GM20431 (cell line): ENCODE results near the gene RTN4RL1.

Experiments
- in situ Hi-C: fragments of 300-500 bp; cut with MseI, MboI; formaldehyde crosslinking; loops from one replicate; pipeline ENCODE4 v1.15.0; 2020; ENCODE audit warnings: low sequenced_read_pairs; ENCODE audit not compliant: unreplicated experiment

Gene RTN4RL1, protein sequence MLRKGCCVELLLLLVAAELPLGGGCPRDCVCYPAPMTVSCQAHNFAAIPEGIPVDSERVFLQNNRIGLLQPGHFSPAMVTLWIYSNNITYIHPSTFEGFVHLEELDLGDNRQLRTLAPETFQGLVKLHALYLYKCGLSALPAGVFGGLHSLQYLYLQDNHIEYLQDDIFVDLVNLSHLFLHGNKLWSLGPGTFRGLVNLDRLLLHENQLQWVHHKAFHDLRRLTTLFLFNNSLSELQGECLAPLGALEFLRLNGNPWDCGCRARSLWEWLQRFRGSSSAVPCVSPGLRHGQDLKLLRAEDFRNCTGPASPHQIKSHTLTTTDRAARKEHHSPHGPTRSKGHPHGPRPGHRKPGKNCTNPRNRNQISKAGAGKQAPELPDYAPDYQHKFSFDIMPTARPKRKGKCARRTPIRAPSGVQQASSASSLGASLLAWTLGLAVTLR

DNA sequence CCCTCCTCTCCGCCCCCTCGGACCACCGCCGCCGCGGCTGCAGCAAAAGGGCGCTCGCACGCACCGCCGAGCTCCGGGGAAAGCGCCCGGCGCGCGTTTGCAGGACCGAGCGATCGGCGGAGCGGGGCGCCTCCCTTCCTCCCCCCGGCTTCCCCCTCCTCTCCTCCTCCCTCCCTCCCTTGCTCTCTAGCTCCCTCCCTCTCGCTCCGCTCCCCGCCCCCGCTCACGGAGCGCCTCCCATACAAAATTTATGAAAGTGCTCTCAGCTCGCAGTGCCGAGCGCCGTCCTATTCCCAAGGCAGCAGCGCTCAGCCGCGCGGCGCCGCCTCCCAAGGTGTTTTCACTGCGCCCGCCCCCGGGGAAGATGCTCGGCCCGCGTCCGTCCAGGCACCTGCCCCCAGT is at the start of gene RTN4RL1:
Gene RTN4RL1, minus strand, starts transcription at position 115 of the 402 bp plus-strand sequence. CDS start 469 bp downstream, outside the sequence.
- in situ Hi-C loops, result no loop called here

DNA sequence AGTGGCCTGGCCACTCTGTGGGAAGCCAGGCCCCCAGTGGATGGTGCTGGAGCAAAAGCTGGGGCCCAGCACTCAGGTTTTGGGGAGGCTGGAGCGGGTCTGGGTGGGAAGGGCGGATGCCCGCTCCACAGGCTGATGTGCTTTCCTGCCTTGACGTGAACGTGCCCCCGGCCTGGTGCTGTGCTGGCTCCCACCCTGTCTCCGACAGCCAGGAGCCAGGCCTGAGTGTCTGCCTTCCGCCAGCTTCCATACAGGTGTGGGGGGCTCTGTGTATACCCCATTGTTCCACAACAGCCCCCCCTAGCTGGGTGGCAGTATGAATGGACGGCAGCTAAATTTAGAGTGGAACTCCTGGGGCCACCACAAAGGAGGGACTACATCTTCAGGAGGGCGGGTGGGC is 49.8 kb upstream of the RTN4RL1 start:
- in situ Hi-C loops, result no loop called here

DNA sequence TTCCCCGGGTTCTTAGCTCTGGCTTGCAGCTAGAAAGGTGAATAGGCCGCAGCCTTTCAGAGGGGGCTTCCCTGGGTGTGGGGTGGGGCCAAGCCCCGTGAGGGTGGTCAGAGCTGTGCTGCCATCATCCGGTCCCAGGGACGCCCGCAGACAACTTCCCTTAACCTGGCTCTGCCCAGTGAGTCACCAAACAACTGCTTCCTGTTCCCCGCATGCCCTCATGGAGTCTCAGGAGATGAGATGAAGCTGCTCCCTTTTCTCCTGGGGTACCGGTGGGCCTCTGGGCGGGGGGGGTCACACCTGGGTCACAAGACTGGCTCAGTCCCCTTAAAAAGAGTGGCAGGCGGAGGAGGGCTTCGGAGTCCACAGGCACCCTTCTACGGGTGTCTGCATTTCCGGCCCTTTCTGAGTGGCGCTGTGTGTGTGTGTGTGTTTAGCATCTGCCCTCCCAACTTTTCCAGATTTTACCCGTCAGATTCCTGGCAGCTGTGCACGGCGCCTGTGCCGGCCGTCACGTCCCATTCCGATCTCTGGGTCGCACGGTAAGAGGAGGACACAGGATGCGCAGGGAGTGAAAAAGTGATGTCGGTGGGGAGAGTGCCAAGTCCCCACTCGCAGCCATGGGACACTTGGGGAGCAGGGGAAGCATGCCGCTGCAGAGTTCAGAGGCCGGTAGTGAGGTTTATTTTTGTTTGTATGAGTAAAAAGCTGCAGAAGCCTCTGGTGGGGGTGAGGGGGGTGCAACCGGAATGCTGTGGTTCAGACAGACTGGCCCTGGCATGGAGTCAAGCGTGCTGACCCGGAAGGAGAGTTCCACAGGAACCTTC is 46.5 kb upstream of the RTN4RL1 start:
- in situ Hi-C loops, result no loop called here

DNA sequence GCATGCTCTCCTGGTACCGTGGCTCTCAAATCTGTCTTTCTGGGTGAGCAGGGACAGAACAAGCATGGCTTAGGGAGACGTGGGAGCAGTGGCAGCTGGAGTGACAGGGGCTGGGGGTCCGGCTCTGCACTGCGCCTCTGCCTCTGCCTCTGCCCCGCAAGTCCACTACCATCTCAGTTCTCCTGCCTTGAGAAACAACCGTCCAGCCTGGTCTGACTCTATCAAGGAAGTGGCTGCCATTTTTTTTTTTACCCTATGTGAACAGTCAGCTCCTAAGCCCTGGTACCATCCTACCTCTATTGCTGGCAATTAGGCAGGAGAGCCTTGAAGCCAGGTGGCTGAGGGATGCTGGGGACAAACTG is 45.9 kb upstream of the RTN4RL1 start:
- in situ Hi-C loops, result no loop called here

DNA sequence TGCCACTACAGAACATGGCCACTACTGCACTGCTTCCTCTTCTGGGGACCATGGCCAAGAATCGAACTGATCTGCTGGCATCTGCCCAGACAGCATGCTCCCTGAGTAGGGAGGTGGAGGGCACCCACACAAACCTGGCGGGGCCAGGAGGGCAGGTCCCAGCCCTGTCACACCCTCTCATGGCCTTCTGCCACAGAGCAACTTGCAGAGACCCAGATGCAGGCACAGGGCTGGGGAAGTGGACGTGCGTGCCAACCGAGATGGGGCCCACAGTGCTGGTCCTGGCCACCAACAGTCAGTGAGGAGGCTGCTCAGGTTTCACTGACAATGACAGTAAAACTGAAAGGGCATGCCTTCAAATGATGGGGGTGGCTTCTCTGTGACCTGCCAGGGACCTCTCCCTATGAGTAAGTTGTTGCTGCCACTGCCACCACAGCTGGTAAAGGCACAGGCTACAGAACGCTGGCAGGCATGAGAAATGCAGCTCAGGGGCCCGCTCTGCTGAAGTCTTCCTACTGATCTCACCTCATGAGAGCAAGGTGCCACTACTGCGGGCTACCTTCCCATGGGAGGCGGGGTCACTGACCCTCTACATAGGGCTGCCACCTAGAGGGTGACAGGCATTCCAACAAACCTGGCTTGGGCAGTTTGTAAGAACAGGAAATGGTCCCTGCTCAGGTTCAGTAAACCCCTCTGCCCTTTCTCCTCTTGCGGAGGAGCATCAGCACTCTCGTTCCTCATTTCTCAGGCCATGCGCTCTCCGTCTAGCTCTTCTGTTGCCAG is 45.3 kb upstream of the RTN4RL1 start:
- in situ Hi-C loops, result no loop called here

DNA sequence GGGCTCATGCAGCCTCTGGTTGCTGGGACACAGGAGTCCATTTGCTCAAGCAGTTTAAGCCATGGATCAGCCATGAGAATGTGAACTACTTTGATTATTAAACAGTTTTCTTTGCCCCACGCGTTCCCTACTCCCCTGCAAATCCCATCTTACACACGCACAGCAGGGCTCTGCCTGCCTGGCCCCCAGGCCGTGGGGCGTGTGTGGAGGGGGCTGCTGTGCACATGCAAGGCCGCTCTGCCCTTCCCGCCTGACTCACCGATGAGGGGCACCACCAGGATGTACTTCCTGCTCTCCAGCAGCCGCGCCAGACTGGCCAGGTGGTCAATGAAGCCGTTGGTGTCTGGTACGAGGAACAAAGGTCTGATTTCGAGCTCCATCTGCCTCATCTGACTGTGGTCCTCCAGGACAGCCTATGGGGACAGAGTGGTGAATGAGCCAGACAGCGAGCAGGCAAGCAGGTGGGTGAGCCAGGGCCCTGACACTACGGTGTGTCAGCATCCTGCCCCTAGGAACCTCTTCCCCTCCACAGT is 43.5 kb upstream of the RTN4RL1 start:
- in situ Hi-C loops, result loop anchor here (10.0 kb wide), 1 partner anchor 176 kb away; no protein-coding TSS in a partner anchor

DNA sequence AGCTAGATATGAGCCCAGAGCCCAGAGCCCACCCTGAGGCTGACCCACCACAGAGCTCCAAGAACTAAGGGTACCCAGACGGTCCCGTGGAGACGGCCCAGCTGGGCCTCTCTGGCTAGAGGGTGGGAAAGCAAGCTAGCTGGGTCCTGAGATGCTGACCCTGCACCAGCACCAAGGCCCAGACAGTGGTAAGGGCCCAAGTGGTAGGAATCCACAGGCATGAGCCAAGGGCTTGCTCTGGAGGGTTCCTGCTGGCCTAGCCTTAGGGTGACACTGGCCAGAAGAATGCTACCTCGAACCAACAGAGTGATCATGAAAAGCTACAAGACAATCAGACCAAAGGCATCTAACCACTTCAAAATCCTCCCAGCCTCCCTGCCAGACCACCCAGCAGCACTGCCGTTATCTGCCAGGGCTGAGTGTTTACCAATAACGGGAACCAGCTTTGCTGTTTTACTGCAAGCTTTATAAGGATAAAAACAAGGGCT is 42.9 kb upstream of the RTN4RL1 start:
- in situ Hi-C loops, result loop anchor here (10.0 kb wide), 1 partner anchor 177 kb away; no protein-coding TSS in a partner anchor

DNA sequence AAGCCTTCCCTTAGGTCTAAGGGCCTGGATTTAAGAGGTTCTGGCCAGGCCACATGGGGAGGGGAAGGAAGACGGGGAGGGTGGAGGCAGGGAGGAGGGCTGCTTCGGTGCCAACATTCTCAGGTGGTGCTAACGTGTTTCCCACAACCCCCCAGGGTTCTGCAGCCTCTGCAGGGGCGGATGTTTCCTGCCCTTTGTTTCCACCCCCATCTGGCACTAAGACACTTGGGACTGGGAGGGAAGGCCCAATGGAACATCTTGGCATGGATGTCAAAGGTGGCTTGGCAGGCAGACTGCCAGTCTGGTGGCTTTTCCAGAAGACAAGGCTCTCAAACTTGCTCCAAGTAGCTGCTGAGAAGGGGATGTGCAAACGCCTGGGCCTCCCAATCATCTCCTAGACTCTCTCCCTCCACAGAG is 42.5 kb upstream of the RTN4RL1 start:
- in situ Hi-C loops, result loop anchor here (10.0 kb wide), 1 partner anchor 177 kb away; no protein-coding TSS in a partner anchor

DNA sequence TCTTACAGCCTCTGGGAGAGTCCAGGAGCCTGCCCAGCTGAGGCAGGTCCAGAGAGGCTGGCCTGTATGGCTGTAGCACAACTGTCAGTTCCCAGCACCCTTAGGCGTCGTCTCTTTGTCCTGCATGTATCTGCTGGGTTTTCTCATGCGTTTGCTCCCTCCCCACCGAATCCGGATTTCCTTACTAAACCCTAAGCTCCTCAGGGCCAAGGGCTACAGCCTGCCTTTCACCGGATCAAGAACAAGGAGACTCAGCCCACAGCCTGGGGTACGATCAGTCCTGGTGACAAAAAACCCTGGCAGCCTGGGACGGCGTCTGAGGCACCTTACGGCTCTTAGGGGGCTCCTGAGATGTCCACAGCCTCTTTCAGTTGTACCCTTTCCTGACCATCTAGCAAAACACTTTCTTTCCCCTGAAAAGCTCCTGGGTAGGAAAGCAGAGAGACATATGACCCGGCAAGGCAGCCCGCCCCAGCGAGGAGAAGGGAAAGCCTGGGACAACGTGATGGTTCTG is 42.0 kb upstream of the RTN4RL1 start:
- in situ Hi-C loops, result loop anchor here (10.0 kb wide), 1 partner anchor 178 kb away; no protein-coding TSS in a partner anchor

DNA sequence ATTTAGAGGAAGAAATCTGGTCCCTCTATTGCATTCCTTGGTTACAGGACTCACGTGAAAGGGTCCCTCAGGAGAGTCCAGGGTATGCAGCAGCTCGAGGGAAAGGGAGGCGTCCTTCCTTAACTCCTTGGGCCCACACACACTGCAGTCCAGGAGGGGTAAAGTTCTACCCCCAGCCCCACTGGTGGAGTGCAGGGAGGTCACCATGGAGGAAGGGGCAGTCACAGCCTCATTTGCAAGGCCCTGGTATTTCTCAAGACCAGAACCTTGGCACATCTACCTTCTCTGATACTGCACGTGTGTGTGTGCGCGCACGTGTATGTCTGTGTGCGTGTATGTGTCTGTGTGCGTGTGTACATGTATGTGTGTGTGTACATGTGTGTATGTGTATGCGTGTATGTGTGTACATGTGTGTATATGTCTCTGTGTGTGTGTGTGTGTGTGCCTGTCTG is 40.8 kb upstream of the RTN4RL1 start:
- in situ Hi-C loops, result loop anchor here (10.0 kb wide), 1 partner anchor 179 kb away; no protein-coding TSS in a partner anchor

DNA sequence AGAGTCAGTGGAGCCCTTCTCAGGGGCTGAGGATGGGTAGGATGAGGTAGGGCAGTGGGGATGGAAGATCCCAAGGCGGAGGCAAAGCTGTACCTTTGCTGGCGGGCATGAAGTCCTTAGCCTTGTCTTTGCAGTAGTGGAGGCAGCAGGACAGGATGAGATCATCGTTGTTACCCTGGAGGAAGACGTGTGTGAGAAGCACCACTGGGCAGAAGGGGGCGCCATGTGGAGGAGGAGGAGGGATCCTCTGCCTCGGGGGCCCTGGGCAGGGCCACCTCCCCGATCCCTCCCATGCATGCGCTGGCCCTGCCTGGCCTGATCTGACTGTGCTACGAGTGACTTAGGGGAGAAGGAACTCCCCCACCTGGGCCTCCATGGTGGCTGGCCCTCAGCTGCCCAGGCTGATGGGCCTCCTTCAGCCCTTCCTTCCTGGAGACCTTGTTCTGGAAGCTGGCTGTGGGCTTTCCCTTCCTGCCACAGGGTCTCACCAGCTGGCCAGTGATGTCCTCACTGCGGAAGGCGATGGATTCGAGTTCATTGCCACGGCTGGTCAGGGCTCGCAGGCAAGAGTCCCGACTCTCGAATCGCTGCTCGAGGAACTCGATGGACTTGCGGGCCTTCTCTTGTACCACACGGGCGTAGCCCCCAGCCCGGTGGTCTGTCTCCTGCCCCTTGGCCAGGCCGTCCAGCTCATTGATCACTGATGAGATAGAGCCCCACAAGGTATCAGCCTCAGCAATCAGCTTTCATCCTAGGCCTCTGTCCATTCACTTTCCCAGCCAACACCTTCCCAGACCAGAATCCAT is 40.0 kb upstream of the RTN4RL1 start:
- in situ Hi-C loops, result loop anchor here (10.0 kb wide), 1 partner anchor 180 kb away; no protein-coding TSS in a partner anchor

DNA sequence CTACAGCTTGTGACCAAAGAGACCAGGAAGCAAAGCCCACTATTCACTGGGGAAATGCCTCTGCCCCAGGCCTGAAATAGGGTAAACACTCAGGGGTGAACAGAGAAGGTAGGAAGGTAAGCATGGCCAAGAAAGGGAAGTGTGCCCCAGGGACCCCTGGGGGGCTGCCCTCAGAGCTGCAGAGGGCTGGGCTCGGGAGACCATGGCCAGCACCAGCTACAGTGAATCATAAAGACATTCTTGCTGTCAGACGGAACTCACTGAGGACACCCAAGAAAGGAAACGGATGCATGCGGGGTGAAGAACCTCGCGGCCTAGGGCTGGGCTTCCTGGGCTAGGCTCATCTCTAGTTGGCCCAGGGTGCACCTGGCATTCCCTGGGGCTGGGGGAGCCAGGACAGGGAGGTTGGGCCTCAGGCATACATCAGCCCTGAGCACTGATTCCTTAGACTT is 39.4 kb upstream of the RTN4RL1 start:
- in situ Hi-C loops, result loop anchor here (10.0 kb wide), 1 partner anchor 180 kb away; no protein-coding TSS in a partner anchor

DNA sequence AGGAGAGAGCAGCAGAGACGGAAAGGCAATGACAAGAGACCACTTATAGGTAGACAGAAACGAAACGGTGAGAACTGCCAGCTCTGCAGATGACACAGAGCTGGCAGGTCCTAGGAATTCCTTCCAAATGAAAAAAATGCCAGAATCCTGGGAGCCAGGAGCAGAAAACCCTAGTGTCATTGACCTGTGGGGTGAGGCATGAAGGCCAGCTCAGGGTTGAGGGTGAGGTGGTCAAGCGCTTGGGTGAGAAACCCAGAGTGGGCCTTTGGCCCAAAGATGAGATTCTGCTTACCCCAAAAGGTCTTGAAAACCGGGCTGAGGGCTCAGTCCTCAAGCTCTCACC is 39.0 kb upstream of the RTN4RL1 start:
- in situ Hi-C loops, result loop anchor here (10.0 kb wide), 1 partner anchor 181 kb away; no protein-coding TSS in a partner anchor

DNA sequence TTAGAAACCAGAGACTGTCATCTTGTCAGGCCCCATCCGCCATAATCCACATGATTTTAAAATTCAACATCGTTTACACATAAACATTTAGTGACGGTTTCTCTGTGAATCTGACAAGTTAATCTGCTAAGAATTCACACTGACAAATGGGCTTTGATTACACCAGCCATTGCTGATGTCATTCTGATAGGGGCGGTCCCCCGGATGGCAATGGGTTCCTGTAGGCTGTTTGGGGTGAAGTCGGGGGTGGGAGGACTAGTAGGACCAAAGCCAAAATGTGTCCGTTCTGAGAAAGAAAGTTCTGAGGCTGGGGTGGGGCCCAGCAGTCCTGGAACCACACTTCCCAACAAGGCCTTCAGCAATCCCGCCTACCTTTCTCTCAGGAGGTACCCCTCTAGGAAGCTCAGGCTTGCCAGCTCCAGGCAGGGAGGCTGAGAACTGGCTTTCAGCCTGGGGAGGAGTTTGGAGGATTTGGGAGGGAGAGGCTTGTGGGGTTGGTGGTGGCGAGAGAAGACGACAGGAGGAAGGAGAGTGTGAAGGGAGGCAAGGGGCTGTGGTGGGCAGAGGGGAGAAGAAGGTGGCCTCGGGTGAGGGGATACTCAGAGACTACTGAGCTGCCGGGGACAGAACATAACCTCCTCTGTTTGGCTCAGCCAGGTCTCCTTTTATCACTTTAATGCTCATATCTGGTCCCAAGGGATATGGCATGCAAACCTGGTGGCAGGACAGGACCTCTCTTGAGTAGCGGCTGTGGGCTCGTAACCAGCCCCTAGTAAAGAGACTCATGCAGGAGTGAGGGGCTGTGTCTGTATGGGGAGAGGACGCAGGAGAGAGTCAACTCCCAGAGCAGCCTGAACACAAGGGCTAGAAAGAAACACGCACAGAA is 38.4 kb upstream of the RTN4RL1 start:
- in situ Hi-C loops, result loop anchor here (10.0 kb wide), 1 partner anchor 181 kb away; no protein-coding TSS in a partner anchor

DNA sequence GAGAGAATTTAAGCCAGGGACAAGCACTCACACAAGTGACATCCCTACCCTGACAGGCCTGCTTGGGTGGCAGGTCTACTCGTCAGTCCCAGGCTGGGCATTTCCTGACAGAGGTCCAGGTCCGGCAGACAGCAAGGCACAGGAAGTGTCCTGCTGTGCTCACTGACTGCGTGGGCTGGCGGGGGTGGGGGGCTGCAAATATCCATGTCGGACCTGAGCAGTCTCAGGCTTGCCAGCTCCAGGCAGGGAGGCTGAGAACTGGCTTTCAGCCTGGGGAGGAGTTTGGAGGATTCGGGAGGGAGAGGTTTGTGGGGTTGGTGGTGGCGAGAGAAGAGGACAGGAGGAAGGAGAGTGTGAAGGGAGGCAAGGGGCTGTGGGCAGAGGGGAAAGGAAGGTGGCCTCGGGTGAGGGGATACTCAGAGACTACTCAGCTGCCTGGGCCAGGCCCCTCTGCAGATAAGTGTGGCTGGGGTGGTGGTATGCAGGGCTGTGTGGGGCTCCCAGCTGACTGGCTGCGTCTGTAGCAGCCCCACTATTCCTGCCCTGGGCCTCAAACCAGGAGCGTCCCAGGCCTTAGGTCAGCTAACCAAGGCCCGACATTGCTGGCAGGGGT is 37.5 kb upstream of the RTN4RL1 start:
- in situ Hi-C loops, result loop anchor here (10.0 kb wide), 1 partner anchor 182 kb away; no protein-coding TSS in a partner anchor

DNA sequence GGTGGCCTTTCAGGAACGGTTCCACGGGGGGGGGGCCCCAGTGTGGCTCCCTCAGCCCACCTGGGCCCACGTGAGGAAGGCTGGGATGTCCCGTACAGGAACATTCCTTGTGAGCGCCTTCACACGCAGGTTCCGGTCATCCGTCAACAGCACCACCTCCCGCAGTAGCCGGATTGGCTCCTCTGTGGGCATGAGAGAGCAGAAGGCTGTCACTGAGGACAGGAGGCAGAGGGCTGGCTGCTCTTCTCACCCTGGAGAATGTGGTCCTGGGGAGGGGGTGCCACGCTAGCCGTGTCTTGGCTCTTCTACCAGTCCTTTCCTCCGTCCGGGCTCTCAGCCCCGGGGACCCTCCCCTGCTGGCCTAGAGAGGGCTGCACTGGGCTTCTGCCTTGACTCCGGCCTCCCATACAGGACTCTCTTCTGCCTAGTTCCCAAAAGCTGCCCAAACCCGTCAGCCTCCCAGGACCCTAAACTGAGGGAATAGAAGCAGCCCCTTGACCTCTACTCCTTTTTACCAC is 36.4 kb upstream of the RTN4RL1 start:
- in situ Hi-C loops, result loop anchor here (10.0 kb wide), 1 partner anchor 183 kb away; no protein-coding TSS in a partner anchor
